DMS 273 treated with DMSO at 0.1 percent for 48 hours (cell line): ENCODE results near the gene SMYD3.

Source experiments
- DNase-seq: peaks from one replicate; lab custom pipeline; 2025; lab: John Stamatoyannopoulos, UW

The SMYD3 gene

DNA sequence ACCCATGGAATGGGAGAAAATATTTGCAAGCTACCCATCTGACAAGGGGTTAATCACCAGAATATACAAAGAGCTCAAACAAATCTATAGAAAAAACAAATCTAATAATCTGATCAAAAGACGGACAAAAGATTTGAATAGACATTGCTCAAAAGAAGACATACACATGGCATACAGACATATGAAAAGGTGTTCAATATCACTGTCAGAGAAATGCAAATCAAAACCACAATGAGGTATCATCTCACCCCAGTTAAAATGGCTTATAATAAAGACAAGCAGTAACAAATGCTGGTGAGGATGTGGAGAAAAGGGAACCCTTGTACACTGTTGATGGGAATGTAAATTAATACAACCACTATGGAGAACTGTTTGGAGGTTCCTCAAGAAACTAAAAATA is 600.9 kb downstream of the SMYD3 start:
- DNase-seq: no peak

- no peak for DNase-seq
Measured at GRCh38 chr1:245903851-245904250, 603.2 kb downstream of the SMYD3 start.

GRCh38 chr1:245901565-245901964 is 605.5 kb downstream of the SMYD3 start:
- no peak for DNase-seq

DNA sequence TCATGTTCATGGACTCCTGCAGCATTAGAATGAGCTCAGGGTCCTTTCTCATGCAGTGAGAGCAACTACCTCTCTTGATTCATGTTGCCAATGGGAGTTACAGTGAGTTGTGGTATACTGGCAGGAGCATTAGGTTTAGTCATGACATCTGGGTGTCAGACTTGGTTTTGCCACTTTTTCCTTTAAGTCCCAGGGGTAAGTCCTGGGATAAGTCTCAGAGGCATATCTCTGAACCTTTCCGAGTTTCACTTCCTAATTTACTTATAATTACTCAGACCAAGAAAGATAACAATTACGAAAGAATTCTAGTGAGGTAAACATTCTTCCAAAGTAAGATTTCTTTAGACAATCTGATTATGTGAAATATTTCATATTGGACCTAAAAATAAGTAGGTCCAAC is 606.0 kb downstream of the SMYD3 start:
- DNase-seq: no peak

GRCh38 chr1:245898581-245898980 is 608.5 kb downstream of the SMYD3 start:
- DNase-seq: no peak

DNA sequence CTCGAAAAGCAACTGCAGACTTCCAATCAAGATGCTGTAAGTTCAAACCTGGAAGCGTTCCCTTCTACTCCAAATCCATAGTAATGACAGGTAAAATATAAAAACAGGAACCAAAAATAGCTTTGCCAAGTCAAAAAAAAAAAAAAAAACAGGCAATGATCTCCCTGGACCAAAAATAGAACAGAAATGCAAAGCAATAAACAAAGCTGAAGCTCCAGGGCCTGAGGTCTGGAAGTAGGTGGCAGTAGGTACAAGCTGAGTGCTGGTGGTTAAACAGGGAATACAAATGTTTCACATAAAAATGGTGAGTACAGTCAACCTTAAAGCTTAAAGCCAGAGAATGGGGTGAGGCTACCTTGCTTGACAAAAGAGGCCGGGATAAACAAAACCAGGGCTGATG is 610.8 kb downstream of the SMYD3 start:
- DNase-seq: no peak

DNA sequence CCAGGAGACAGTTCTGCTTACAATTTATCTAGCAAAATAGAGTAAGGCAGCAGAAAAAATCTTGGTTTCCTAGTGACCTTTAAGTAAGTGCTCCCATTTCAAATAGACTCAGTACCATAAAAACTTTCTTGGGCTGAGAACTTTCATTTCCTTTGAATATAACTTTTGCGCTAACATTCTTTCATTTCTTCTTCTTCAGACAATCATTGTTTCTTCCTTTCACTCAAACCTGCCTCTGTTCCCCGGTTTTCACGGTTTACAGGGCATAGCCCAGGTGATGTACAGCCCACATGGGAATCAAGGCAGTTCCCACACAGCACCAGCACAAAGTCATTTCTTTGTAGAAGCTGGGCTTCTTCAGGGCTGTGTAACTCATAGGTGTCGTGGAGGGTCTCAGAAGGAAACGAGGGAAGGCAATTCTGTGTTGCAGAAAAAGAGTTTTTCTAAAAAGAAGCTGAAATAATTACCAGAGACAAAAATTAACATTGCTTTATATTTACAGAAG is 611.6 kb downstream of the SMYD3 start:
- DNase-seq: no peak

DNA sequence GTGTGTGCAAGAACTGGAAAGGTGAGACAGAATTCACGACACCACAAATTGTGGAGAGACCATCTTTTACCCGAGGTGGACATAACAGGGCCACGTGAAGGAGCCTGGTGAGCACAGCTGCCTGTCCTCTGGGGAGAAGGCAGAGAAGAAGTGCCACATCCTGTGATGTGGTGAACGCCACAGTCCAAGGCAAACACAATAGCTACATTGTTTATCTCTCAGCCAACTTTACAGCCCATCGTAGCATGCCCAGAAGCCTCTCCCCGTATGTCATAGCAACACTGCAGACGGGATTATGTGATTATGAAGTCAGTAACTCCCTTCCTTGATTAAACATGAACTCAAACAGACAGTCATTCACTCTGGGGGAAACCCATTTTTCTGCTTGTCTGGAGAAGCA is 612.2 kb downstream of the SMYD3 start:
- DNase-seq: no peak

DNA sequence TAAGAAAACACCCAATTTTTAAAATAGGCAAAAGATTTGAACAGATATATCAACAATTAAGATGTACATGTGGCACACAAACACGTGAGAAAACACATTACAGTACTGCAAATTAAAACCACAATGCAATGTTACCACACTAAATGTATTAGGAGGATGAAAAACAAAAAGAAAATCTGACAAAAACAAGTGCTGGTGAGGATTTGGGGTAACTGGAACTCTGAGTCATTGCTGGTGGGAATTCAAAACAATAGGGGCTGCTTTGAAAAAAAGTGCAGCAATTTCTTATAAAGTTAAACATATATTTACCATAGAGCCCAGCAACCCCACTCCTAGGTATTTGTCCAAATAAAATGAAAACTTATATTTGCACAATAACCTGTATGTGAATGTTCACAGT is 614.1 kb downstream of the SMYD3 start:
- no peak for DNase-seq

- DNase-seq: no peak
Measured at GRCh38 chr1:245888809-245889208, 618.3 kb downstream of the SMYD3 start.

DNA sequence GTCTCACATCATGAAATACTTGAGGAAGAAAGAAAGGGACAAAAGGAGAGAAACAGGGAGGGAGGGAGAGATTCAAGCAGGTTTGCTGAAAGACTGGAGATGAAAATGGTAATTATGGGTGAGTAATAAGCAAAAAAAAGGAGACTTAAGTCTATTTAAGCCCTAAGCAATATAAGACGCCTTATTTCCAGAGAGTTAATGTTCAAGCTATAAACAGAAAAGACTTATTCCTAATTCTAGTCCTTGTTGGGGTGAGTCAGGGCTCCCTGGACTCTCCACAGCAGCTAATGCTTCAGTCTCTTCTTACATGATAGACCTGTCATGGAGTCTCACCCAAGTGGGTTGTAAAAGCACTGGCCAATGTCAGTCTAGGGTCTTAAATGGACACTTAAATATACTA is 619.2 kb downstream of the SMYD3 start:
- DNase-seq: no peak

DNA sequence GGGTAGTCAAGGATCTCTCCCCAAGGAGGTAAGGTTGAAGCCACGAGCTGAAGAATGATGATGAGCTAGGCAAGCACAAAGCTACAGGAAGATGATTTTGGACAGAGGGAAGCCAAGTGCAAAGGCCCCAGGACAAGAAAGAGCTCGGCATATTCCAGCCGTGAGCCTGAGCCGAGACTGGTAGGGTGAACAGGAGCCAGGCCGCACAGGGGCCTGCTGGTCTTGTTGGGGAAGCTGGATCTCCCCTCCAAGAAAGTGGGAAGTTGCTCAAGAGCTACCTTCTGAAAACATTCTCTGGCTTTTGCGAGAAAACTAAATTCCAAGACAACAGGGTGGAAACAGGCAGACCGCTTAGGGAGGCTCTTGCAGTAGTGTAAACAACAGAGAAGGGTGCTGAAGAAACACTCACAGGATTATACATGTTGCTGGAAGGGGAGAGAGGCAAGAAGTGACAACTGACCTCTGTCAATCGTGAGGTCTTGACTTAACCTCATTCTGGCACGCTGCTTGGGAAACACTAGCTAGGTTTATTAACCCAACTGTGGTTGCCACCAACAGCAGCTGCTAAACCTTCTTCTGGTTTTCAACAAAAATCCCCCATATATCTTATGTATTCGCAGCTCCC is 625.2 kb downstream of the SMYD3 start:
- DNase-seq: no peak

- DNase-seq: no peak
Measured at GRCh38 chr1:245880754-245881403, 626.2 kb downstream of the SMYD3 start.

DNA sequence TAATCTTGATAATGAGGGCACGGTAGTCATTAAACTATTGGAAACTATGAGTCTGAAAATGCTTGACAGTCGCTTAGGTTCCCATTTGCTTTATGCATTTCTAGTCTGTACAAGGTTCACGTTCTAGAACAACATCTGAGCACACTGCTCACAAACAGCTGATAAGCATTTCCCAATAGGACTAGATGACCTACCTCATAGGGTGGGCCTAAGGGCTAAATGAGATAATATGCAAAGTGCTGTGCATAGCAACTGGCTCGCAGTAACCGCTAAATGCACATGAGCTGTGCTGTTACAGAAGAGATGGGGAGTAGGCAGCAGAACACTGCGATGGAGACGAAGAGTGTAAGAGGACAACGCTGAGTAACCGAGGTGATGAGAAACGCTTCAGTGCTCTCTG is 628.0 kb downstream of the SMYD3 start:
- DNase-seq: no peak

DNA sequence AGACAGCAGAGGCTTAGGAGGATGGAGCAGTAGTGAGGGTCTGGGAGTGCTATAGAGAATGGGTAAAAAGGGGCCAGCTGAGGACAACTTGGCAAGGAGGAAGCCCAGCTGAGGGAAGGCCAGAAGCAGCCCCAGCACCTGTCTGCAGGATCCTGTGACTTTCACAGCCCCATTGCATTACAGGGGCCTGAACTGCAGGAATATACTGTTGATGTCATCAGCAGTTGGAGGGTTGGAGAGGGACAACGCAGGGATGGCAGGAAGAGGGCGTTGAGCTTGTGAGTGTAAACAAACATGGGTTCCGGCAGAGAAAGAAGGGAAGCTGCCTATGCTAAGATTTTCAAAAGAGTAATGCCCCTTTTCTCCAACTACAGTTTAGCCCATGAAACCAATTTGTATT is 628.5 kb downstream of the SMYD3 start:
- no peak for DNase-seq

DNA sequence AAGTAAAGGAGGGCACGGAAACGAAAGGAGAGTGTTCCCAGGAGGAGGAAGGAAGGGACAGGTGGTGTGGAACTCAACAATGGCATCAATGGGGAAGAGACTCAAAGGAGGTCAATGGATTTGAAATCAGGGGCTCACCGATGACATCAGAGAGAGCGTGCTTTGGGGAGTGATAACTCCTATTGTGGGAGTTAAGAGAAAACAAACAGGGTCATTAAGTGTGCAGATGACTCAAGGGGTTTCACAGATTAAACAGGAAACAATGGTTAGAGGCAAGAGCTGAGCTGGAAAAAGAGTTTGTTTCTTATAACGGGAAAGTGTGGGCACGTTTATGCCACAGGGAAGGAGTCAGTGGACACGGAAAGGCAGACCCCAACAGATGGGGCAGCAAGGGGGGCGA is 629.1 kb downstream of the SMYD3 start:
- DNase-seq: no peak

- no peak for DNase-seq
Measured at GRCh38 chr1:245876586-245876985, 630.5 kb downstream of the SMYD3 start.

- DNase-seq: no peak
Measured at GRCh38 chr1:245875581-245876261, 631.4 kb downstream of the SMYD3 start.

DNA sequence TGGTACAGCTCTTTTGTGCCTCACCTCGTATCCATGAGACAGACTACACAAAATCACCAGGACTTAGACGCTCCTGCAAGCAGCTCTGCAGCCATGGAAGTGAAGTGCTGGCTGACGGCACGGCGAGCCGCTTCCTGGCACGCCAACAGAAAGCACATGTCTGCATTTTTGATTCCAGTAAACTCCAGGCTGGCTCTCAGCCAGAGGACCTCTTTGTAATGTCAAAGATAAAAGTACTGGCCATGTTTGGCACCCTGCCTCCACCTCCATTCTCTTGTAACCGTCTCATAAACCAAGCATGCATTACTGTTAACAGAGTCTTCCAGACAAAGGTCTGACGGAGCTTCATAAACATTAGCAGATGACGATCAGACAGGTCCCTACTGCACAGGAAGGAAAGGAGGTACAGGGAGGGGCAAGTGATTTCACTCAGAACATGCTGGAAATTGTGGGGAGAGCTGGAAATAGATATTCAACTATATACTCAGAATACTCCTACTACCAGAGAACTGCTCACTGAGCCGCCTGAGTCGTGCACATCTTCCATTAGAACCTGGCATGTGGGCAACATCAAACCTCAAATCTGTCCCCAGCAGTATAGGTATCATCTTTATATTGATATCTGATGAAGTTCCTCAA is 632.0 kb downstream of the SMYD3 start:
- DNase-seq: no peak

DNA sequence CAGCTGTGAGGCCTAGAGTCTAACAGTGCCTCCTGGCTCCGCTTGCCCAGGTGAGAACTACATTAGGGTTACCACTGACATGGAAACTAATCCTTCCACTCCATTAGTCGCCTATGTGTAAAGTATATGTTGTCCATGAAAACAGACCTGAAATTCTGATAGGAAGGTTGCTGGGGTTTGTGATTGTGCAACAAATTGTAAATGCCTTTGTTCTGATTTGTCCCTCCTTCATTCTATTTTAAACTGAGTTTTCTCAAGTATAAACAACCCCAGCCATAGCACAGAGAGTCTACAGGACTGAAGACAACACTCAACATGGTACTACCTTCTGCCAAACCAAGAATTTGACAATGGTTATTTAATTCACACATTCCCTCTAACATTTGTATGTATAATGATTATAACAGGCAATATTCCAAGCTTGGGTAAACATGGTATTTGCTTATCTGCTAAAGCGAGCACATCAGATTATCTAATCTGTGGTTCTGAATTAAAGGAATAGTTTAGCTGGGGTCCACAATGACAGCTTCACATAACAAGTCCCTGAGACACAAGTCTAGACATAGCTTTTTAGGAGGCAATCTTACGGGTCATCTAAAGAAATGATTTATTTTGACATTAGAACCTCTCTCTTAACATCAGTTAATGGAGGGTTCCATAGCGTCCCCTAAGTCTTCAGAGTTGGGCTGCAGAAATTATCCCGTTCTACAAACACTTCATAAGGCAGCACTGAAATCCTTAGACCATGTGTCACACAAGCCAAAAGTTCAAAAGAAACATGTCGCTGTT is 633.0 kb downstream of the SMYD3 start:
- no peak for DNase-seq

DNA sequence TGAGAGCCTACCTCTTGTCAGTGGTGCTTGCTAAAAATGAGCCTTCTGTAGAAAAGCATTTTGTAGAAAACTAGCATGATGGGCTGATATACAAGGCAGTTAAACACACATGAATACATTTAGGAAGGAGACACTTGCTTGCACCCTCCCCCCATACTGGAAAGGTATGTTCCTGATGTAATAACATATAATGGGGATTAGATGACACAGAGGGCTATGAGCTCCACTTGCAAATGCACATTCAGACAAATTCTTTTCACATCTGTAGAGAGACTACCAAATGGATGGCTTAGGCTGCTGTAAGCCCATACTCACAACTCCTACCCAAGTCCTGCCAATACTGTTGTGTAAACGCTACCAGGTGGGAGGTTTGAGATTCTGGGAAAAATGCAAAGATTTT is 634.0 kb downstream of the SMYD3 start:
- no peak for DNase-seq

- DNase-seq: no peak
Measured at GRCh38 chr1:245872475-245872874, 634.6 kb downstream of the SMYD3 start.
